Muscle of back (tissue), 11 donors: Measurements from ENCODE around the gene GRID1. TPM values are rescaled to one million over a fixed set of nuclear protein-coding genes. Genes with fewer than 3 reads are reported as not detected.
"Not testable (repeated sequence)": the region's sequence is repeated elsewhere in the genome, so short reads cannot be mapped to it uniquely, and the experiment has no call there.

Source experiments
- DNase-seq, 3 donors: peaks; one replicate each; pipeline versions ENCODE4 v3.0.0 to v3.0.0-alpha.2; 2013
- polyA plus RNA-seq, 10 donors: library from polyadenylated mRNA; unstranded; fragments of 120-200 nt; gene quantifications; one replicate each; pipeline ENCODE4 v1.2.1, GENCODE V29; 2013; ENCODE audit not compliant: insufficient read length in 10 of 10

Gene GRID1
- polyA plus RNA-seq, 10 donors = 2.7 to 8.4 (median 5.9) TPM

DNA sequence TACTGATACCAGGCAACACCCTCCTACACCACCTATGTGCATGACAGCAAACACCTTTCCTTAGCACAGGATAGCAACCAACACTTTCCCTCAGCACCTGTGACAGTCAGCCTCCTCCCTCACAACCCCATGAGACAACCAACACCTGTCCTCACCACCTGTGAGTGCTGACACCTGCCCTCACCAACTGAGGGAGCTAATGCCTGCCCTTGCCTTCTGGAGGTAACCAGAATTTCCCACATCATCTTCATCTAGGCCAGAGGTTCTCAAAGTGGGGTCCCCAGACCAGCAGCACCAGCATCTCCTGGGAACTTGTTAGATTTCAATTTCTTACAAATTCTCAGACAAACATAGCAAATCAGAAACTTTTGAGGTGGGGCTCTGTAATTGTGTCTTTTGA is 112.5 kb downstream of the GRID1 start:
- DNase-seq = no peak

DNA sequence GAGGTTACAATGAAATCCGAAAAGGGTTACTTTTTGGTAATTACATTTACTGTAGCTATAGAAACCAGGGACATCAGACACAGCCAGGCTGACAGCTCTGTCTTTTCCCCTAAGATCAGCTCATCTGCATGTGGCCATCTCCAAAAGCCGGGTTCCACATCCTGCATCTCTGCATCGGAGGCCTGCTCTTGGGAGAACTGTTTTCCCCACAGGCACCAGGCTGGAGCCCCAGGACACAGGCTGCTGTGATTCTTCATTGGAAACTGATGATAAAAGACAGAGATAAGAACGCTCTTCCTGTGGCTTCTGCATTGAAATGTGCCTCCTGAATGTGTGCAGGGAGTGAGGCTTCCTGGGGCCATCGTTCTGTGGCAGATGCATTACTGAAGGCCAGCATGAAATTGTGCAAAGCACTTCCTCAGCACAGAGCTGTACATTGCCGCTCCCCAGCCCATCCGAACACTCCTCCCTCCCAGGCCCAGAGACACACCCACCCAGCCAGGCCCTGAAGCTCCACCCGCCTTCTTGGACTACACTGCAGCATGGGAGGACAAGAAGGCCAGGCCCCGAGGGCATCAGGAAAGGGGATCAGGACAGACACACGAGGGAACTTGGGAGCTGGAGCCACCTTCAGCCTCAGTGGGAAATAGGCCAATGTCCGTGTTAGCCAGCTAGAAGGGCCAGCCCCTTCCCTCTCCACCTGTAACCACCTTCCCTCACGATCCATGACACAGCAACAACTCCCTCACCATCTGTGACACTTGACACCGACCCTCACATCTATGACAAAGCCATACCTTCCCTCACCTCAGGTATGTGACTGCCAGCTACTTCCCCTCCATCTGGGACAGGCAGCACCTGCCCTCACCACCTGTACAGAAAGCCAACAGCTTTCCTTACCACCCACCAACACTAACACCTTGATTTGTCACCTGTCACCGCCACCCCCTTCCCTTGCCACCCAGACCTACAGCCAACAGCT is 113.2 kb downstream of the GRID1 start:
- DNase-seq = peak in 1 of 3 donors; percentile 36

DNA sequence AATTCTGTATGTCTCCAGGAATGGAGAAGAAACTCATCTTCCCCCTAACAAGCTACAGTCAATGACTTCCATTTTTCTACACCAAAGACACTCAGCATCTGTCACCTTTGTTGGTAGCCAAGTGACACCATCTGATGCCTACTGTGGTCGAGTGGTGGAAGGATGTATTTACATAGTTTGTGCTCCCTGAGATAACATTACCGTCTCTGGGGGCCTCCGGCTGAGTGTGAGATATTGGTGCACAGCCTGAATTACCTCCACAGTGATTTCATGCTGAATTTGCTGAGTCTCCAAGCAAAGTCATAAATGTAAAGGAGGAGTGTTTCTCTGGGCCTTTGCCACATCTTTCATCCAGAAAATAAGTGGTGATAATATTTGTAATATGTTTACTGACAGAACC is 114.0 kb downstream of the GRID1 start:
- no peak for DNase-seq

DNA sequence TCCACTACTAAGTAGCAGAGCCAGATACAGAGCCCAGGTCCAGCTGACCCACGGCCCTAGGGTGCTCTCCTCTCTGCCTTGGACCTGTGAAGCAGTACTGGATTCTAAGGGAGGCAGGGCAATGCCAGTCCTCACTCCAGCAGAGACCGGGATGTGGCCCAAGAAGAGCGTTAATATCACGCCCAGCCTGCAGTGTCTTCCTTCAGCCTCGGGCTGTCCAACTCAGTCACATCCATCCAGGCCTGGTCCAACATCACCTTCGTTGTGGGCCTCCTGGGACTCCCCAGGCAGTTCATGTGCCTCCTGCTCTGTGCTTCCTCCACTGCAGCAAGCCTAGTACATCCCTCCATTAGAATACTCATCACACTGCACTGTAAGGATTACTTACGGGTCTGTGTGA is 114.5 kb downstream of the GRID1 start:
- DNase-seq = no peak

DNA sequence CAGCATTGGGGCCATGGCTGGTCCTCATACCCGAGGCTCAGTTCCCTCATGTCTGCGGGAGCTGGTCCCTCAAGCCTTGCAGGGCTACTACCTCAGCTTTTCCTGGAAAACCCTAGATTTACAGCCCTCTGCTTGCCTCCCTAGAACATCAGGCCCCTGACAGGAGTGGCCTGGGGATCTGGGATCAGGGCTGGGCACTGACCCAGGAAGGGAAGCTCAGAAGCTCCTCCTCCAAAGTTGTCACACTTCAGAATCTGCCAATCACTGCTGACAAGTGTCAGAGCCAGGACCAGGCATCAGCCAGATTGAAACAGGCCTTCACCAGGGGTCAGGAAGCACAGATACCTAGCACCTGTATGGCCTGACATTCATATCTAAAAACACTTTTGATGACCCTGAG is 115.2 kb downstream of the GRID1 start:
- DNase-seq = no peak

DNA sequence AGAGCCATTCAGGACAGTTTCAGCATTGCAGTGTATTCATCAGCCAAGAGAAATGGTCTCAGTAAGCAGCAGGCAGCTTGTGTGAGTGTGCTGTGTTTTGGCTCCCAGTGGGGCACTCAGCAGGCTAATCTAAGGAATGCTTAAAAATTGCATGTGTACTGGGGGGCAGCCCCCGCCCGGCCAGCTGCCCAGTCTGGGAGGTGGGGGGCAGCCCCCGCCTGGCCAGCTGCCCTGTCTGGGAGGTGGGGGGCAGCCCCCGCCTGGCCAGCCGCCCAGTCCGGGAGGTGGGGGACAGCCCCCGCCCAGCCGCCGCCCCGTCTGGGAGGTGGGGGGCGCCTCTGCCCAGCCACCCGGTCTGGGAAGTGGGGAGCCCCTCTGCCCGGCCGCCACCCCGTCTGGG is 116.2 kb downstream of the GRID1 start:
- no peak for DNase-seq

DNA sequence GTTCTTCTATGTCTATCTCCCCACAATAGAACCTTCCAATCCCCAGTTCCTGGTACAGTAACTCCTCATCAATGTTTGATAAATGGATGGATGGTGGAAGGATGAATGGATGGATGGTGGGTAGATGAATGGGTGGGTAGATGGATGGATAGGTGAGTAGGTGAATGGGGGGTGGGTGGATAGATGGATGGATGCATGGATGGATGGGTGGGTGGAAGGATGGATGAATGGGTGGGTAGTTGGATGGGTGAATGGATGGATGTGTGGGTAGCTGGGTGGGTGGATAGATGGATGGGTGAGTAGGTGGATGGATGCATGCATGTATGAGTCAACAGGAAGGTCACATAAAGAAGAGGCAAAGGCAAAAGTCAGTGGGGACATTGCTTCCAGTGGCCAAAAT is 116.8 kb downstream of the GRID1 start:
- DNase-seq = no peak

DNA sequence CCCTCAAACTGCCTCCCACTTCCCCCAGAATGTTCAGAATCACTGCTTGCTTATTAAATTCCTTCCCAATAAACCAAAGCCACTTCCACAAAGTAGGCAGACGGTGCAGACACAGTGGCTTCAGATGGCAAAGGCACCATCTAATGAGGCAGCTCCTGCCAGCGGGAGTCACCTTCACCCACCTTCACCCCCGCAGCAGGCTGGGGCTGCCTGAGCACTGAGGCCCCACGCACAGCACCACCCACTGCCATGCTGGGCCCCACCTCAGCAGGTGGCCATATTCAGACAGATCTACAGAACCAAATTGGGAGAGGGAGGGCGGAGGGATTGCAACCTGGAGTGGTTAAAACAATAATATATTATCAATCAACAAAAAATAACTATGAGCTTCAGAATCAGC is 118.5 kb downstream of the GRID1 start:
- DNase-seq = no peak

DNA sequence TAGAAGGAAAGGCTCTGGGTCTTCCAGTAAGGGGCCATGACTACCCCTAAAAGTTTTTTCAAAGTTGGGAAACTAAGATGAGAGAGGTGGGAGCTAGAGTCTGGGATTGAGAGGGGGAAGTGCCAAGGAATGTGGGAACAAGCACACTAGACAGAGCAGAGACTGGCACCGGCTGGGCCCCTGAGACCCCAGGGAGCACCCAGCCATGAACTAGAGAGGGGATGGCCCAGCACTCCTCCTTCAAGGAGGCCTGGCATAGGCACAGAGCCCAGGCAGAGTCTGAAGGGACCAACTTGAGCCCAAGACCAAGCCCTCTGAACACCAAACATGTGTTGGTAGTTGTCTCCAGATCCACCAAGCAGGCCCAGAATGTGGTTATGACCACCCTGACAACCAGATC is 119.0 kb downstream of the GRID1 start:
- no peak for DNase-seq

DNA sequence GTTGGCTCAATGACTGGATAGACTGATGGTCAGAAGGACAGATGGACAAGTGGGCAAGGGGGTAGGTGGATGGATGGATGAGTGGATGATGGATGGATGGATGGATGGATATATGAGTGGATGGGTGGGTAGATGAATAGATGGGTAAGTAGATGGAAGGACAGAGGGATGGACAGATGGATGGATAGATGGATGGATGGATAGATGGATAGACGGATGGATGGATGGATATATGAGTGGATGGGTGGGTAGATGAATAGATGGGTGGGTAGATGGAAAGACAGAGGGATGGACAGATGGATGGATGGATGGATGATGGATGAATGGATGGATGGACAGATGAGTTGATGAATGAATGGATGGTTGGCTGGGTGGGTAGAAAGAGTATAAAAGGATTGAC is 119.5 kb downstream of the GRID1 start:
- no peak for DNase-seq

DNA sequence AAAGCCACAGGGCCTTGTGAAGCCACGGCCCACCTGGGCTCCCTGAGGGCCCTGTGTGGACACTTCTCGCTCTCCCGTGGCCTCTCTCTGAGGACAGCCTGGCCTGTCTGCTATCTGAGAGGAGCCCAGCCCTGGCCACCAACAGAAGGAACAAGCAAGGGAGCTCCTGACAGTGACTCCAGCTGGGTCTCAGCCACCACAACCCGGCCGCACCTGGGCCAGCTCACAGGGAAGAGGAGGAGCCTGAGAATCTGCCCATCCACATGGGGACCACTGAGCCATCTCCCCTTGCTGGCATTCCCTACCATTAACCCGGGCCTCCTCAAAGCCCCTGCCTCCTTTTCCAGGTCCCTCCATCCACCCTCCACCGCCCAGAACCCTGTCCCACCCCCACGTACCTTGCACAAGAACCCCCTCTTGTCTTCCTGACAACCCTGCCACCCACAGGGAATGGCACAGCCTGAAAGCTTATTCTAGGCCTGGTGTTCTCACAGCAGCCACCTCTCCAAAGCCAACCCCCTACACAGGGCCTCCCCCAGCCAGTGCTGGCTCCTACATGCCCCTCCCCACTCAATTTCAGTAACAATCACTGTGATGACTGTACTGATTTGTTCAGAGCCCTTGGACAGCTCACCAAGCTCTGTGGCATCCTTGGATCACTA is 120.2 kb downstream of the GRID1 start:
- no peak for DNase-seq

DNA sequence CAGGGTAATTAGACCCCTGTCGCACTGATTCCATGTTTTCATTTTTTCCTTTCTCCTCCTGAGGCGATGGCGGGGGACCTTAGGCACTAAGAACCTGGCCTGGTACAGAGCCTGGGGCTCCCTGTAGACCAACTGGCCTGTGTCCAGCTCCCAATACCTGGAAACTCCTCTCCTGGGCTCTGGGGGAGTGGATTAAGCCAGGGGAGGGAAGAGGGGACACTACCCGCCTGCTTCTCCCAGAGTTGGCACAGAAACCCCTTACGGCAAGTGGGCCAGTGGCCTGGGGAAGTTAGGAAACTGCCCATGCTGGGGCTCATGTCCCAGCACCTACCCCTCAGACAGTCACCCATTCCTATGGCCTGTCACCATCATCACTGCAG is 121.6 kb downstream of the GRID1 start:
- no peak for DNase-seq

DNA sequence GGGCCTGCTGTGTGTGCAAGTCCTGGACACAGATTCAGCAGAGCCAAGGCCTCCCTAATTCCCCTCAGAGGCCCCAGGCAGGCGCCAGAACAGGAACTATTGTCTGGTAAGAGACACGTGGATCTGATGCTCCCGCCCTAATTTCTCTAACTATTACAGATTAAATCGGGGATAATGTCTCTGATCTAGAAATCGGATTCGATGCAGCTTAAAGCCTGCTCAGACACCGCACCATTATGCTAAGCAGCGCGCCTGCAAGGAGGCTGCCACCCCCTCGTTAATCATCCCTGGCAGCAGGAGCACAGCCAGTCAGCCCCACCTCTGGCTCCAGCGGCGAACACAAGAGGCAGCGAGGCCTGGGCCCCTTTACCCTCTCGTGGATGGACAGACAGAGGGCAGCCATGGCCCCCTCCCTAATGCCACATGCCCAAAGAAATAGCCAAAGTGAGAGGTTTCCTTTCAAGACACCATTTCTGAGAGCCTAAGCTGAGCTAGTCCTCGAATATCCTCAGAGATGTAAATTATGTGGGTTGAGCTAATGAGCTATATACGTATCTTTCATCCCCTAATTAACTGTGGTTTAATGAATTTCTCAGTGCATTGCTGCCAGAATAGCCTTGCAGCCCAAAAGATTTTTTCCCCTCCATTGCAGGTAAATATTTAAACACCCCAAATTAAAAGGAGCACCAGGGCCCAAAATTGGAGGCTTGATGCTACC is 122.1 kb downstream of the GRID1 start:
- no peak for DNase-seq

DNA sequence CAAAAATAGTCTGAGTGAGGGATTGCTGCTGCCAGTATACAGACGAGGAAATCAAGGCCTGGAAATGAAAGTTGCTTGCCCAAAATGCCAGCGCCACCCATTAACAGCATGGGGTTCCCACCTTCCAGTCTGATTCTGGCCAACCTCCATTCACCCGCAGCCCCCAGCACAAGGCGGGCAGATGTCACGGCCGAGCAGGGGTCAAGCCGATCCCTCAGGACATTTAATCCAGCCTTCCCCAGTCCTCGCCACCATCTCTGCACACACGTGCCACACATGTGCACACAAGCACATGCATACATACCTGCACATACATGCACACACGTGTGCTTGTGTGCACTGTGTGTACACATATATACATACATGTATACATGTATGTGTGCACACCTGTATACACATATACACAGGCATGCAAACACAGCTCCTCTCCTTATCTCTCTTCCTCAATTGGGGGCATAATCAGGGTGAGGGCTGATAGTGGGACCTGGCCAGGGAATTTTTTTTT is 122.9 kb downstream of the GRID1 start:
- DNase-seq = no peak

DNA sequence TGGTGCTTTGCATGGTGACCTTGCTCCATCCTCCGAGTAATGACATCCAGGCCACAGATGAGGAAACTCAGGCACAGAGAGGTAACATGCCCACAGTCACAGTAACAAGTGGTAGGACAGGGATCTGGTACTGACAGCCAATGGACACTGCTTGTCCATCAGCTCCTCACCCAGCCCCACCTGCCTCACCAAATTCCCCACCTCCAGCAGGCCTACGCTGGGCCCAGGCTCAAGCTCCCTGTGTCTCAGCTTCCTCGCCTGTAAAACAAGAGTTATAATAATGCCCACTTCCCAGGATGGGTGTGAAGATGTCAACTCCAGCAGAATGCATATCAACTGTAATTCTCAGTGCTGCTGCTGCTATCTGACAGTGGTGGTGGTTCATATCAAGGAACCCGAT is 123.8 kb downstream of the GRID1 start:
- DNase-seq = no peak

DNA sequence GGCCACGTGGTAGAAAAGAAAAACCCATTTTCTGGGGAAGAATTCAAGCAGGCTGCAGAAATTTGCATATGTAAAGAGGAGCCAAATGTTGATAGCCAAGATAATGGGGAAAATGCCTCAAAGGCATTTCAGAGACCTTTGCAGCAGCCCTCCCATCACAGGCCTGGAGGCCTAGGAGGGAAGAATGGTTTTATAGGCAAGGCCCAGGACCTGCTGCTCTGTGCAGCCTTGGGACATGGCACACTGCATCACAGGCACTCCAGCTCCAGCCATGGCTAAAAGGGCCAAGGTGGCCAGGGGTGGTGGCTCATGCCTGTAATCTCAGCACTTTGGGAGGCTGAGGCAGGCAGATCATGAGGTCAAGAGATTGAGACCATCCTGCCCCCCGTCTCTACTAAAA is 128.5 kb downstream of the GRID1 start:
- not testable (repeated sequence) for DNase-seq

DNA sequence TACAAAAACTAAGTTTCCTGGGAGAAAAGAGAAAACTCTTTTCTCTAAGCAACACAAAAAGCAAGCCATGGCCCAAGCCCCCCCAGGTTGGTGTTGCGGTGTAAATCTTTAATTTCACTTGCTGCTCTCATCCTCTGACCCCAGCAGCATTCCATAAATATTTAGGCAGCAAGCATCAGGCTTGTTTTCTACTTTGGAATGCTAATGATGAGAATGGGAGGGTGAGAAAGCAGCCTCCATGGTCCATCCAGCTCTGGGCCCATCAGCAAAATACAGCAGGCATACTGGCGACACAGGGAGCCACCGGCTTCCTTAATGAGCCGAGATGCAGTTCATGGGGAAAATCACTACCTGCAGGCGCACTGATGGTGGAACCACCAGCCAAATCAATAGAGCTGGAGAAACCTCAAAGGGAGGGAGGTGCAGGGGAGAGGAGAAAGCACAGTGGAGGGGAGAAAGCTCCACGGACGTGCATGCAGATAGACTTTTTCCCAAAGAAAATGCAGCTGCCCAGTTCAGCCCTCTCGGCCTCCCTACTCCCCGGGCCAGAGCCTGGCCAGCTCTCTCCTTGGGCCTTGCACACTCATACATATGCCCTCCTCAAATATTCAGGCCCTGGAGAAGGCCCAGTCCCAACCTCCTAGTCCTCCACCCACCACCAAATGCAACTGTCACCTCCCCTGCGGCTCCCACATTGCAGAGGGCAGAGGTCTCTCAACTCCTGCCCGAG is 131.9 kb downstream of the GRID1 start:
- DNase-seq = no peak

DNA sequence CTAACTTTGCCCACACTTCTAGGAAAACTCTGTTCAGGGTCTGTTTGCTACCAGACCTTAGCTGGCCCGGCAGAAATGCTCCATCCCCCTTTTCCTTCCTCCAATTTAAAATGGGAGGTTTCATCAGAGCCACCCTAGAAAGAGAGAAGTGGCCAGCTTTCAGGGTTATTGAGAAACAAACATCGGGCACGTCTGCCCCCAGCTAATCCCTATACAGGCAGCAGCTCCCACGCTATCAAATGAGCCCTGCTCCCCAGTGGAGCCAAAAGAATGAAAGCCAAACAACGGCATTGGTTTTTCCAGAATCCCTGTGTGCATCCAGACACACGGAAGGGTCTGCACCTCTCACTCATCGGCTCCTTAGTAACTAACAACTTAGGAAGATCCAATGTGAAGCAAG is 132.5 kb downstream of the GRID1 start:
- DNase-seq = no peak

DNA sequence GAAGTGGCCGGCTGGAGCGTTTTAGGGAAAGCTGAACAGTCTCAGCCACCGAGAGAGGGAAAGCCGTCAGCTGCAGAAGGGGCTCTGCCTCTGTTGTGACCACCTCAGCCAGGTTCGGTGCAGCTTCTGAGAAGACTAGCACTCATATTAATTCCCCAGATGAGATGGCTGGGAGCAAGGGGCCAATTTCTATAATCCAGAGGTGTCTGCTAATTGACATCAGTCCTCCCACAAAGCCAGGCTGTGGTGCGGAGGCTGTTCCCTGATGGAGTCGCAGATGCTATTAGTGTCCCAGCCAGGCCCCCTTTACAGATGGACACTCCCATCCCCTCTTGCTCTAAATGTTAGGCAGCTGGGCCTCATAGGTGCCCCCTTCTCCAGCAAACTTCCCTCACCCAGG is 133.5 kb downstream of the GRID1 start:
- DNase-seq = no peak

DNA sequence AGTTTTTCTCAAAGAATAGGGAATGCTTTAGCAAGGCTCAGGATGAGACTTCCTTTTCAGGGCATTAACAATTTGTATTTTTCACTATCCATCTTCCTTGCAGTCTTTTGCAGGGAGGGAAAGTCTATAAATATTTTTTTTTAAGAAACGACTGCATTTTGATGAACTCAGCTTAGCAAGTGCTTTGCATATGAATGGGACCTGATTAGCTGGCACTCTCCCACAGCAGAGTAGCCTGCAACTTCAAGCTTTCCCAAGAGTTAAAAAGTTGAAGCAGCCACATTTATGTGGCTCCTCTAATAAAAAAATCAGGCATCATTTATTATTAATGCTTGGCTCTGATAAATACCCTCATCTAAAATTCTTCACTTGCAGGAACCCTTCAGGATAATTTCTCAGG is 134.0 kb downstream of the GRID1 start:
- DNase-seq = no peak

DNA sequence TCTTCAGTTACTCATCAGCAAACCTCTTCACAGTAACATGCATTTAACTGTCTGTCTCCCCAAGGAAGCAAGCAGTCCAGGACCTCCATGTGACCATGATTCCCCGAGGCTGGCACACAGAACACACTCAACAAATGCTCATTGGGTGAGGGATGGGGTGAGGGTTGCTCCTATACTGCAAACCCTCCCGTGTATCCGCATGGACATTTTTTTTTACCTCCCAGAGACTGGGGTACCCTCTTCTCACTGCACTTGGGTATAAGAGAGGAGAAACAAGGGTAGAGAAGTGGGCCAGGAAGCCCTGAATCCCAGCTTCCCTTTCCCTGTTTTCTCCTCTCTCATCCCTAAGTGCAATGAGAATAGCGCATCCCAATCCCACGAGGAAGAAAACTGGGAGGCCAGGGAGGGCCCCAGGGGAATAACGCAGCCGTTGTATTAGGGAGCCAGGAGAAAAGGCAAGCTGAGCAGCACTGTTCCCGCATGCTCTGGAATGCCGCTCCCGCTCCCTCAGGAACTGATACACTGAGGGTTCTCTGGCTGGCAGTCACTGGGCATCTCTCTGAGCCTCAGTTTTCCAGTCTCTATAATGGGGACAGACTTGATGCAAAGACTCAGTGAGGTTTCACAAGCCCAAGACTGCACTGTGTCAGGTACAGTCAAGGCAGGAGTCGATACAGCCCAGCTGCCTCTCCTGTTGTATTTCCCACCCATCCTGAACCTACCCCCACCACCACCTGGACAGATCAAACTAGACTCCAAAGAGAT is 134.6 kb downstream of the GRID1 start:
- no peak for DNase-seq
